Caki2 (cell line): ENCODE results near the gene UTP18. TPM values are rescaled to one million over a fixed set of nuclear protein-coding genes. Genes with fewer than 3 reads are reported as not detected.
A peak's percentile ranks its signal among the peaks of the same experiment; 100 is the strongest.
"Not testable (repeated sequence)": the region's sequence is repeated elsewhere in the genome, so short reads cannot be mapped to it uniquely, and the experiment has no call there.

ENCODE experiments used
- DNase-seq: peaks from one replicate; pipeline ENCODE4 v3.0.0-alpha.2; 2015; ENCODE audit warnings: low read depth
- in situ Hi-C: cut with HindIII; loops from 2 replicates; pipeline ENCODE4 v1.10.0; 2016; ENCODE audit warnings: low sequenced_read_pairs, low pct_unique_long_range_greater_than_20kb, mixed read lengths
- total RNA-seq: library from RNA; depleted of rRNA; stranded (reverse); fragments of >200 nt; shearing (Covaris generic); gene quantifications from 2 replicates; pipeline ENCODE4 v1.2.3, GENCODE V29; 2014; ENCODE audit warnings: low replicate concordance

The UTP18 gene
- total RNA-seq, 1 experiment from 2014 or later: 128 TPM

DNA sequence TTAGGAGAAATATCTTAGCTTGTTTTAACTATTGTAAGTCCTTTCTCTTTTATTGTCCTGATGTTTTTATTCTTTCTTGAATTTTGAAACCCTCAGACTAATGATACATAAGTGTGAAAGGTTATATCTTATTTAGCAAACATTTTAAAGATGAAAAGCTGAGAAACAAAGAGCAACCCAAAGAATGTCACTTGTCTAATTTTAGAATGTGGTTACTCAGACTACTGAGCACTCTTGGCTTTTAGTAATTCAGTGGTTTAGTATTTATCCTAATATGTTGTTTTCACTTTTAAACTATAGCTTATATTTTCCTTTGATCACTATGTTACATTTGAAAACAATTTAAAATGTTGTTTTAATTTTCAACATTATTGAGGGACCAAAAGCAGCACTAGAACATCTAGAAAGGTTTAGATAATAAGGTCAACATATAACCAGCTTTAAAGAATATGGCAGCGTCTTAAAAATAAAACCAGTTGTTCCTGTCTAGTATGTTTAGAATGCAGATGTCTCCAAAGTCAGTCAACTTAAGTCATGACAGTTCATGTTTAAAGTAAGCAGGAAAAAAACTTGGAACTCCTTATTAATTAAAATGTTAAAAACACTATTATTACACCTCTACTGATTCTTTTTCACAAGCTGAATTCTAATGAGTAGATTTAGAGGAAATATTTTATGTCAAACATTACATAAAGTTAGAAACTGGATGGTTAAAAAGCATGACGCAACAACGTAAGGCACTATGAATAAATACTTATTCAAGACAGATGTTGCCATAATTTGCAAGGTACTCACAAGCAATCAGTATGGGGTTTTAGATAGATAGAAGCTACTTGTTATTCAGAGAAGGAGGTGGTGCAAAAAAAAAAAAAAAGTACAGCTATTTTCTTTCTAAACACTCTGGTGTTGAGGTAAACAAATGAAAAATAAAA is 2.9 kb upstream of the UTP18 start:
- no peak for DNase-seq
- in situ Hi-C loops: no loop called here

- peak; percentile 19 for DNase-seq
- in situ Hi-C loops: no loop called here
Measured at GRCh38 chr17:51258756-51259563, 1.4 kb upstream of the UTP18 start.

- in situ Hi-C loops: no loop called here
- DNase-seq: peak; percentile 96
Measured at GRCh38 chr17:51259564-51260236, 646 bp upstream of the UTP18 start, which contains the start of gene MBTD1. MBTD1 (minus strand) TSS chr17:51260049; CDS start chr17:51225161, 34,888 bp downstream.

GRCh38 chr17:51261024-51261963 is 948 bp downstream of the UTP18 start:
- no peak for DNase-seq
- in situ Hi-C loops: no loop called here

GRCh38 chr17:51263006-51263405 is 2.7 kb downstream of the UTP18 start:
- DNase-seq: no peak

GRCh38 chr17:51264466-51264865 is 4.1 kb downstream of the UTP18 start:
- DNase-seq: peak; percentile 33
- in situ Hi-C loops: not testable (repeated sequence)

More at GRCh38 chr17:51263006-51263405, 2.7 kb downstream of the UTP18 start:
- in situ Hi-C loops: no loop called here

DNA sequence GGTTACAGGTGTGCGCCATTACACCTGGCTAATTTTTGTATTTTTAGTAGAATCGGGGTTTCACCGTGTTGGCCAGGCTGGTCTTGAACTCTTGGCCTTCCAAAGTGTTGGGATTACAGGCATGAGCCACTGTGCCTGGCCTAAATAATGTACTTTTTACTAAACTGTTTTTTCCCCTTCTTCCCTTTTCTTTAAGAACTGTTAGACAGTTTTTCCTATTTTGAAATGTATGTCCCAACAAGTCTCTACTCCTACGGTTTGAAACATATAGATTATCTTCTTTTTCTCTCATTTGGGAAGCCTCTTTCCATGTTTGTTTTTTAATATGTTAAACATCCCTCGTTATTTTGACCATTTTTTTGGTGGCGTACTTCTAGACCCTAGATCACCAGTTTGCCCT is 9.6 kb downstream of the UTP18 start:
- in situ Hi-C loops: no loop called here

DNA sequence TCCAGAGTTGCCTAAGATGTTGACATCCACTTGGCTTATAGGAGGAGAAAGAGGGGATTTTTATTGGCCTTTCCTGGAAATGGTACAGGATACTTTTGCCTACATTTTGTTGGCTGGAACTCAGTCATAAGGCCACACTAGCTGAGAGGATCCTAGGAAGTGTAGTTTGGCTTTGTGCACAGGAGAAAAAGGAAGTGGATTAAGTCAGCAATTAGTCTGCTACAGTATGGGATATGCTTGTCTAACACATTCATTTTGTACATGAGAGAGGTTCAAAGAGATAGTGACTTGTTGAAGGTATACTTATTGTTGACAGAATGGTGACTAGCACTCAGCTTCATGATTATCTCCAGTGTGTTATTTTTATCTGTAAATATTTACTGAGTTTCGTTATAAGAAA is 10.3 kb downstream of the UTP18 start:
- in situ Hi-C loops: no loop called here

More for the DNA sequence above, 9.6 kb downstream of the UTP18 start:
- DNase-seq: no peak

DNA sequence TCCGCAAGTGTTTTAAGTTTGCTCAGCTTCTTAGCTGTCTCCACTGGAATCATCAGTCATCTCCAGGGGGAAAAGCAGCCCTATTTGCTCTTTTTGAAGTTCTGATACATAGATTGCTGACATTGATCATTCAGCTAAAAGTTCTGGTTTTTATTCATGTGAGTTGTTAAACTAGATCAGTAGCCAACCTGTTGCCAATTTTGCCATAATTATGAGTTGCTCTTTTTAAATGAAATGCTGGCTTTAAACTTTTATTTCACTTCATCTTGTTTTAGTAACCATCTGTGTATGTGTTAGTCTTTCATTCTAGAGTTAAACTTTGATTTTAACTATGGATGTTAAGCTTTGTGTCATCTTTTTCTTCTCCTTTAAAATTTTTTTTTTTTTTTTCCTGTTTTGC is 12.5 kb downstream of the UTP18 start:
- DNase-seq: no peak
- in situ Hi-C loops: no loop called here

More for the DNA sequence above, 10.3 kb downstream of the UTP18 start:
- DNase-seq: no peak

DNA sequence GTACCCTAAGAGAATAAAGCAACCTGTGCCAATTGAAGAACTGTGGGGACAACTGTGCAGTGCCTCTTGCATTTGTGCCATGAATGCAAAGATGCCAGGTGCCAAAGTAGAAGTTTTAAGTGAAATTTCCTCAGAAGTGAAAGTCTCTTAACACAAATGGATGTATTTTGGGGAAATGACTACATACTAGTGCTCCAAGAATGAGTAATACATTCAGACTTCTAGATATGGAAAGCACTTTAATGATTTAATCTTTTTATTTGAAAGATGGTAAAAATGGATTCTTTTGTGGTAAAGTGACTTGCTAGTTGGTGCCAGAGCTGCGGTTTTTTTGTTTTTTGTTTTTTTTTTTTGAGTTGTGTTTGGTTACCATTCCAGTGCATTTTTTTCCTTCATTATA is 15.0 kb downstream of the UTP18 start:
- DNase-seq: no peak
- in situ Hi-C loops: no loop called here

DNA sequence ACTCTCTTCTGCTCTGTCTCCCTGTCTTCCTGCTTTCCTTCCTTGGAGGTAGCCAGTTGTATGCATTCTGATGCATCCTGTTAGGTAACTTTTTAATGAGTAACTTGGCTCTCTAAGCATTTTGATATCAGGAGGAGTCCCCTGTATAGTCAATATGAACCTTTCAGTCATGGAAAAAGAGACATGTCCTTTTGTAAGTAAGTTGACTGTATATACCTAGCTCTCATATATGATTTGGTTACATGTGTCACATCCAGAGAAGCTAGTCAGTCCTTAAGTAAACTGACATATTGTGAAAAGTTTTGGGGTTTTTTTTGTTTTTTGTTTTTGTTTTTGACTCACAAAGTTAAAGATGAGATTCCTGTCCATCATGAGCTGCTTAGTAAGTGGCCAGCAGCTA is 18.8 kb downstream of the UTP18 start:
- DNase-seq: no peak
- in situ Hi-C loops: no loop called here

- DNase-seq: no peak
- in situ Hi-C loops: no loop called here
Measured at GRCh38 chr17:51287412-51287811, 27.1 kb downstream of the UTP18 start.

GRCh38 chr17:51289696-51290111 is 29.4 kb downstream of the UTP18 start:
- in situ Hi-C loops: no loop called here
- no peak for DNase-seq

GRCh38 chr17:51294338-51294737 is 34.0 kb downstream of the UTP18 start:
- DNase-seq, in situ Hi-C loops: not testable (repeated sequence)

DNA sequence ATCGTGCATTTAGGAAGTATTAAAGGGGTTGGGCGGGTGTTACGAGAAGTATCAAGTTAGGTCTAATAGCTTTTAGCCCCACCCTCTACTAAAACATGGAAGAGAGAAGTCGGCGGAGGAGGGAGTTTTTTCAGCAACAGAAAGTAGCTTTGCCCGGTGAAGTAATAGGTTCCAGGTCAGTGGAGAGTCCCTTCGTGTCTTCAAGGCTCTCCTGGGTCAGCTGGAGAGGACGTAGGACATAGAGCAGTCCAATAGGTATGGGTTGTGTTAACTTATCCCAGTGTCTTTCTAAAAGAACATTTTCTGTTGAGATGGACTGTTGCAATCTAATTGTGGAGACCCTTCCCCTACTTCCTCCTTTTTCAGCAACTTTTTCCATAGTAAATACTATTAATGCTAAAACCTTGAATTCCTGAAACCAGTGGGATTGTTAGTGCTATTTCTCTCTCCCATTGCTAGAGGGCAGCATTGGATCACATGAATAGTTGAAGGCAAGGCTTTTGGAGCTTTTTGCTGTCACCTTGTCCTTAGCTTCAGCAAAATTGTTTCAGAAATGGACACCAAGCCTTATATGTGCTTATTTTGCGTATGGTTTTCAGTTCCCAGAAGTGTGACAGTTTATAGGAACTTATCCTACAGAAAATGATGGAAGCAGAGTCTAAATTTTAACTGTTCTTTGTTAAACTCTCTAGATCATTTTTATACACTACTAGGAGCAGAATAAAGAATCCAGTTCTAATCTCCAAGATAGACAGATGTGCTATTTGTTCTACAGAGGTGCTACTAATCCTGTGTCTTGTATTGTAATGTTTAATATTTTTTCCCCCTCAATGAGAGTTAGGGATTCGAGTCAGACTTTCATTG is 38.4 kb downstream of the UTP18 start:
- in situ Hi-C loops: no loop called here
- peak; percentile 30 for DNase-seq

DNA sequence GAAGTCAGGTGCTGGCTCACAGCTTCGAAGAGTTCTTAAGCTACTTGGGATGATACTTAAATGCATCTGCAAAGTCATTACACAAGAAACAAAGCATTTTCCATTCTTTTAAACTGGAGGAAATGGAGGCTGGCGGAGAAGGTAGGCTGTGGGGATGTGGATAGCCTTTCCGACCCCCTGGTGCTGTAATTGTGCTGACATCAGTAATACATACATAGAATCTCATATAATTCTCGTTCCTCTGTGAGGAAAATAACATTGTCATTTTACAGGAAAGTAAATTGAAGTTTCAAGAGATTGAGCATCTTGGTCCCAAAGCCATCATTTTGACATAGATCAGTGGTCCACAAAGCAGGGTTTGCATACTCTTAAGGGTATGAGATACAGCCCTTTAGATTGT is 39.5 kb downstream of the UTP18 start:
- DNase-seq: no peak
- in situ Hi-C loops: no loop called here

DNA sequence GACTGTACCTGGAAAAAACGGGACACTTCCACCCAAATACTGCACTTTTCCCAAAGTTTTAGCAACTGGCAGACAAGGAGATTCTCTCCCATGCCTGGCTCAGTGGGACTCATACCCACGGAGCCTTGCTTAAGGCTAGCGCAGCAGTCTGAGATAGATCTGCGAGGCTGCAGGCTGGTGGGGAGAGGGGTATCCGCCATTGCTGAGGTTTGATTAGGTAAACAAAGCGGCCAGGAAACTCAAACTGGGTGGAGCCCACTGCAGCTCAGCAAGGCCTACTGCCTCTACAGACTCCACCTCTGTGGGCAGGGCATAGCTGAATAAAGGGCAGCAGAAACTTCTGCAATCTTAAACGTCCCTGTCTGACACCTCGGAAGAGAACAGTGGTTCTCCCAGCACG is 44.8 kb downstream of the UTP18 start:
- DNase-seq: no peak
- in situ Hi-C loops: no loop called here
